PFSK-1 (cell line): ENCODE data around the gene DNAH9.

Source experiments
- FOXP2 ChIP-seq: optimal IDR thresholded peaks from 2 replicates; pipeline ENCODE3; 2011; ENCODE audit warnings: borderline replicate concordance, control low read depth, inconsistent platforms; ENCODE audit not compliant: insufficient read depth; ENCODE audit errors: extremely low read length, extremely low read depth
- POLR2AphosphoS5 ChIP-seq: IDR thresholded peaks from 2 replicates; pipeline ENCODE4 v1.6.1; 2012; ENCODE audit warnings: low read depth, mild to moderate bottlenecking, control low read depth, low read length, moderate library complexity
- REST ChIP-seq, 2 experiments: IDR thresholded peaks; 2 replicates each; pipeline versions ENCODE4 v1.6.1 to v1.8.0; 2011 to 2012; ENCODE audit warnings: low read depth in 2 of 2, low read length in 2 of 2, control low read depth in 1 of 2, inconsistent platforms in 1 of 2, mild to moderate bottlenecking in 1 of 2, moderate library complexity in 1 of 2; ENCODE audit not compliant: insufficient read depth in 1 of 2
- SIN3A ChIP-seq: IDR thresholded peaks from 2 replicates; pipeline ENCODE4 v1.6.1; 2012; ENCODE audit warnings: mild to moderate bottlenecking, low read length, moderate library complexity, borderline replicate concordance; ENCODE audit not compliant: insufficient read depth
- TAF1 ChIP-seq: IDR thresholded peaks from 2 replicates; pipeline ENCODE4 v1.6.1; 2012; ENCODE audit warnings: low read length, control low read depth, borderline replicate concordance; ENCODE audit not compliant: insufficient read depth

Gene DNAH9

GRCh38 chr17:11644265-11645212 lies 46.3 kb downstream of the DNAH9 start:
- TF ChIP-seq FOXP2 (no peak), TAF1 (no peak), REST (IDR thresholded peaks at IDR 0.05; ENCODE audit: insufficient read depth in 1 of 2, low read depth in 2 of 2, low read length in 2 of 2) (no peak), SIN3A (no peak), POLR2AphosphoS5 (no peak)

GRCh38 chr17:11645426-11645825 lies 47.2 kb downstream of the DNAH9 start:
- TF ChIP-seq REST (IDR thresholded peaks at IDR 0.05; ENCODE audit: insufficient read depth in 1 of 2, low read depth in 2 of 2, low read length in 2 of 2) = no peak
- TF ChIP-seq POLR2AphosphoS5 = no peak
- no peak for TF ChIP-seq TAF1
- TF ChIP-seq SIN3A = no peak
- no peak for TF ChIP-seq FOXP2

GRCh38 chr17:11651089-11651488 lies 52.8 kb downstream of the DNAH9 start:
- TF ChIP-seq TAF1 = no peak
- no peak for TF ChIP-seq FOXP2
- TF ChIP-seq REST (IDR thresholded peaks at IDR 0.05; ENCODE audit: insufficient read depth in 1 of 2, low read depth in 2 of 2, low read length in 2 of 2) = no peak
- TF ChIP-seq SIN3A = no peak
- no peak for TF ChIP-seq POLR2AphosphoS5

GRCh38 chr17:11668618-11669017 lies 70.3 kb downstream of the DNAH9 start:
- TF ChIP-seq POLR2AphosphoS5 = no peak
- TF ChIP-seq TAF1 = no peak
- no peak for TF ChIP-seq FOXP2
- TF ChIP-seq SIN3A = no peak
- TF ChIP-seq REST (IDR thresholded peaks at IDR 0.05; ENCODE audit: insufficient read depth in 1 of 2, low read depth in 2 of 2, low read length in 2 of 2) = no peak
